KOPT-K1 (cell line): ENCODE data around the gene GPR34.
A peak's percentile ranks its signal among the peaks of the same experiment; 100 is the strongest.

Source experiments
- H3K27ac ChIP-seq: fragments of 200-600 bp; sonication (generic); 2 replicates; pipeline ENCODE4 v1.5.1; 2016; ENCODE audit warnings: antibody characterized with exemption, mild to moderate bottlenecking, low read depth, low read length; ENCODE audit not compliant: poor library complexity, severe bottlenecking
- H3K36me3 ChIP-seq: fragments of 200-600 bp; sonication (generic); 2 replicates; pipeline ENCODE4 v1.5.1; 2017; ENCODE audit warnings: antibody characterized with exemption, mild to moderate bottlenecking, low read length, moderate library complexity; ENCODE audit not compliant: insufficient read depth
- H3K9me3 ChIP-seq: fragments of 200-600 bp; sonication (generic); 2 replicates; pipeline ENCODE4 v1.5.1; 2017; ENCODE audit warnings: antibody characterized with exemption, low read length, mild to moderate bottlenecking; ENCODE audit not compliant: insufficient read depth, poor library complexity, severe bottlenecking

GPR34 gene

DNA sequence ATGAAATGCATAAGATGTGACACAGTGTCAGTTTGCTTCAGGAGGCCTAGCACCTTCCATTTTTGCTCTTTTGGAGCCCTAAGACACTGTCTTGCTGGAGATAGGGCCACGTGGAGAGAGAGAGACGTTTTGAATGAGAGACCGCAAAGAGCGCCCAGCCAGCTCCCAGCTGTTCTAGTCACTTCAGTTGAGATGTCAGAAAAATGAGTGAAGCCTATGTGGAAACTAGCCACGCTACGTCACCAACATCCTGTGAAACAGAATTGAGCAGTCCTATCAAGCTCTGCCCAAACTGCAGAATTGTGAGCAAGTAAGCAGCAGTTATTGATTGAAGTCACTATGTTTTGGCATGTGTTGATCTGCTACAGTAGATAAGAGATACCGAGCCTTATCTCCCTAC is 48.3 kb downstream of the GPR34 start:
- Histone ChIP-seq H3K9me3 (no peaks in the 10 kb centered on the region), H3K36me3 (no peaks in the 10 kb centered on the region; the same call in 1 of the 2 replicates), H3K27ac (peak overlapping the region; percentile 74)

GRCh38 chrX:41739871-41740270 is 51.1 kb downstream of the GPR34 start:
- H3K9me3 ChIP-seq, result no peaks in the 10 kb centered on the region
- no peak overlapping the region for H3K27ac ChIP-seq
- H3K36me3 ChIP-seq, result no peaks in the 10 kb centered on the region; the same call in none of the 2 replicates
